GM06990 (cell line): ENCODE data around the gene CACNB2.

ENCODE experiments used
- DNase-seq: peaks from one replicate; pipeline ENCODE4 v3.0.0-alpha.2; 2011; ENCODE audit not compliant: insufficient read length; ENCODE audit errors: extremely low read depth
- H3K27me3 ChIP-seq: replicated peaks from 2 replicates; pipeline ENCODE4 v1.6.0; 2011; ENCODE audit warnings: low read length; ENCODE audit not compliant: control insufficient read depth, insufficient read depth
- H3K36me3 ChIP-seq: 2 replicates; pipeline ENCODE4 v1.5.1; 2011; ENCODE audit warnings: low read length; ENCODE audit not compliant: control insufficient read depth, insufficient read depth
- H3K4me3 ChIP-seq: replicated peaks from 2 replicates; pipeline ENCODE4 v1.5.1; 2011; ENCODE audit warnings: low read depth, mild to moderate bottlenecking, control low read depth, low read length
- CTCF ChIP-seq: IDR thresholded peaks from 2 replicates; pipeline ENCODE4 v1.5.1; 2011; ENCODE audit warnings: low read length, control low read depth, mild to moderate bottlenecking, inconsistent platforms; ENCODE audit not compliant: insufficient read depth, poor library complexity, severe bottlenecking

CACNB2 gene

GRCh38 chr10:18158773-18159265 lies 18.6 kb downstream of the CACNB2 start:
- no peak for TF ChIP-seq CTCF
- H3K27me3 ChIP-seq: no peaks in the 10 kb centered on the region
- H3K36me3 ChIP-seq: no peaks in the 10 kb centered on the region
- no peak overlapping the region for H3K4me3 ChIP-seq
- no peak for DNase-seq

GRCh38 chr10:18159557-18159956 lies 19.3 kb downstream of the CACNB2 start:
- Histone ChIP-seq H3K36me3 (no peaks in the 10 kb centered on the region), H3K27me3 (no peaks in the 10 kb centered on the region), H3K4me3 (no peak overlapping the region)
- no peak for DNase-seq
- no peak for TF ChIP-seq CTCF

GRCh38 chr10:18162021-18162627 lies 21.9 kb downstream of the CACNB2 start:
- DNase-seq: no peak
- no peak for TF ChIP-seq CTCF
- H3K27me3 ChIP-seq: no peaks in the 10 kb centered on the region

GRCh38 chr10:18164093-18164492 lies 23.9 kb downstream of the CACNB2 start:
- DNase-seq: no peak
- Histone ChIP-seq H3K36me3 (no peaks in the 10 kb centered on the region), H3K4me3 (no peak overlapping the region), H3K27me3 (no peaks in the 10 kb centered on the region)
- TF ChIP-seq CTCF: no peak

More at GRCh38 chr10:18162021-18162627, 21.9 kb downstream of the CACNB2 start:
- H3K36me3 ChIP-seq: no peaks in the 10 kb centered on the region
- no peak overlapping the region for H3K4me3 ChIP-seq

- Histone ChIP-seq H3K36me3 (no peaks in the 10 kb centered on the region), H3K4me3 (no peak overlapping the region), H3K27me3 (no peaks in the 10 kb centered on the region)
- DNase-seq: no peak
- TF ChIP-seq CTCF: no peak
Observed at GRCh38 chr10:18164748-18165361, 24.6 kb downstream of the CACNB2 start.
